K562 (cell line): Measurements from ENCODE around the gene ACSS2. TPM values are rescaled to one million over a fixed set of nuclear protein-coding genes. Genes with fewer than 3 reads are reported as not detected.

ENCODE experiments used
- ASH1L ChIP-seq: fragments of 450-650 bp; IDR thresholded peaks from 2 replicates; pipeline ENCODE4 v1.6.1; 2018; ENCODE audit warnings: borderline replicate concordance, mild to moderate bottlenecking, low read depth; ENCODE audit not compliant: partially characterized antibody
- CEBPZ ChIP-seq: fragments of 150-350 bp; IDR thresholded peaks from 2 replicates; pipeline ENCODE4 v1.6.1; 2014; ENCODE audit warnings: low read depth, mild to moderate bottlenecking, low read length, borderline replicate concordance
- DPF2 ChIP-seq: fragments of 450-650 bp; IDR thresholded peaks from 2 replicates; pipeline ENCODE4 v1.6.1; 2016
- FUS ChIP-seq: fragments of 200-400 bp; formaldehyde crosslinking; optimal IDR thresholded peaks from 2 replicates; pipeline ENCODE3; 2017; ENCODE audit warnings: low read depth, low read length
- NFXL1 ChIP-seq: fragments of 450-650 bp; formaldehyde crosslinking; IDR thresholded peaks from 2 replicates; pipeline ENCODE4 v1.4.0; 2021; ENCODE audit warnings: mild to moderate bottlenecking
- PHF8 ChIP-seq: fragments of 200-600 bp; sonication (generic); IDR thresholded peaks from 2 replicates; pipeline ENCODE4 v1.6.1; 2012; ENCODE audit warnings: mixed run types, mild to moderate bottlenecking, inconsistent platforms, low read length, moderate library complexity, borderline replicate concordance
- POLR2A ChIP-seq: fragments of 450-650 bp; conservative IDR thresholded peaks from 2 replicates; pipeline ENCODE4 v1.6.1; 2016
- TAF9B ChIP-seq: fragments of 450-650 bp; IDR thresholded peaks from 2 replicates; pipeline ENCODE4 v1.6.1; 2018; ENCODE audit warnings: mild to moderate bottlenecking; ENCODE audit not compliant: partially characterized antibody
- TBL1XR1 ChIP-seq, 2 experiments: IDR thresholded peaks; 2 replicates each; pipeline ENCODE4 v1.6.1; 2012; ENCODE audit warnings: improper control_type of control experiment in 2 of 2, low read length in 2 of 2, mild to moderate bottlenecking in 1 of 2
- TEAD1 ChIP-seq, 2 experiments: fragments of 450-650 bp in 1 of 2; sonication (generic) in 1 of 2; formaldehyde crosslinking; IDR thresholded peaks; 2 replicates each; pipeline versions ENCODE4 v1.4.0 to v1.8.0; 2020 to 2022; ENCODE audit warnings: mild to moderate bottlenecking in 2 of 2, missing genetic modification reagents in 1 of 2
- TRIM24 ChIP-seq, 2 experiments: fragments of 450-650 bp; IDR thresholded peaks; 2 replicates each; pipeline ENCODE4 v1.6.1; 2016
- ZBTB17 ChIP-seq: fragments of 450-650 bp; formaldehyde crosslinking; IDR thresholded peaks from 2 replicates; pipeline ENCODE4 v1.4.0; 2020; ENCODE audit warnings: mild to moderate bottlenecking
- ZBTB5 ChIP-seq: fragments of 450-650 bp; IDR thresholded peaks from 2 replicates; pipeline ENCODE4 v1.6.1; 2017; ENCODE audit warnings: antibody characterized with exemption
- ZFPM2 ChIP-seq: fragments of 250-450 bp; sonication (Bioruptor Pico); IDR thresholded peaks from 2 replicates; pipeline ENCODE4 v1.5.1; 2022; ENCODE audit warnings: mild to moderate bottlenecking
- ZNF324 ChIP-seq: fragments of 250-450 bp; sonication (Bioruptor Pico); IDR thresholded peaks from 2 replicates; pipeline ENCODE4 v1.4.0; 2020; ENCODE audit warnings: mild to moderate bottlenecking
- ZNF444 ChIP-seq: fragments of 250-450 bp; sonication (Bioruptor Pico); IDR thresholded peaks from 2 replicates; pipeline ENCODE4 v1.4.0; 2020; ENCODE audit warnings: mild to moderate bottlenecking, moderate library complexity
- ZZZ3 ChIP-seq: fragments of 450-650 bp; IDR thresholded peaks from 2 replicates; pipeline ENCODE4 v1.6.1; 2016; ENCODE audit warnings: antibody characterized with exemption, mild to moderate bottlenecking, moderate library complexity
- polyA plus RNA-seq, 8 experiments: library from polyadenylated mRNA; depleted of rRNA in 4 of 8; stranded (reverse) in 5 of 8; unstranded in 3 of 8; fragments of >200 nt; fragmentation: Nextera tagmentation in 2 of 8; fragmentation: Illumina TruSeq in 1 of 8; extraction: Ambion mirVana in 2 of 8; extraction: Trizol in 1 of 8; gene quantifications; 2 replicates each; pipeline versions ENCODE4 v1.2.1 to v1.2.3, GENCODE V29; 2011 to 2014; ENCODE audit warnings: inconsistent platforms in 1 of 8, missing spikeins in 1 of 8
- total RNA-seq, 7 experiments: library from RNA; depleted of rRNA in 6 of 7; stranded (reverse); fragments of >200 nt in 6 of 7; fragmentation: Illumina TruSeq in 2 of 7; extraction: Trizol in 2 of 7; gene quantifications; 2 replicates each; pipeline versions ENCODE4 v1.2.1 to v1.2.3, GENCODE V29; 2011 to 2021; ENCODE audit warnings: low replicate concordance in 1 of 7
- TF ChIP-seq, protein P1 (sequence below): fragments of 250-450 bp; sonication (Bioruptor Pico); IDR thresholded peaks from 2 replicates; pipeline ENCODE4 v1.6.1; 2021; ENCODE audit warnings: mild to moderate bottlenecking
- TF ChIP-seq, protein P2 (sequence below): fragments of 450-650 bp; formaldehyde crosslinking; conservative IDR thresholded peaks from 2 replicates; pipeline ENCODE4 v1.4.0; 2022; ENCODE audit warnings: mild to moderate bottlenecking, missing genetic modification characterization

The ACSS2 gene
- total and polyA plus RNA-seq, 9 of the 15 experiments (the other 6 are each of a cell fraction or from before 2014, with no cell fraction given), result 21.9 to 246 (median 66.2) TPM

GRCh38 chr20:34875642-34876405, 588 bp upstream of the ACSS2 start (continued):
- TF ChIP-seq, protein P1, sequence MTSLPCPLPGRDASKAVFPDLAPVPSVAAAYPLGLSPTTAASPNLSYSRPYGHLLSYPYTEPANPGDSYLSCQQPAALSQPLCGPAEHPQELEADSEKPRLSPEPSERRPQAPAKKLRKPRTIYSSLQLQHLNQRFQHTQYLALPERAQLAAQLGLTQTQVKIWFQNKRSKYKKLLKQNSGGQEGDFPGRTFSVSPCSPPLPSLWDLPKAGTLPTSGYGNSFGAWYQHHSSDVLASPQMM (CRISPR knock-in tag), result no peak
- TF ChIP-seq DPF2, result peak; percentile 73
- no peak for TF ChIP-seq ASH1L
- no peak for TF ChIP-seq ZBTB17 (CRISPR knock-in tag)
- TF ChIP-seq TEAD1 (CRISPR knock-in tag; IDR thresholded peaks at IDR 0.05), result no peak
- TF ChIP-seq NFXL1 (CRISPR knock-in tag), result no peak
- no peak for TF ChIP-seq POLR2A
- TF ChIP-seq ZNF324 (CRISPR knock-in tag), result no peak
- TF ChIP-seq ZNF444, result no peak
- TF ChIP-seq ZZZ3, result no peak
- TF ChIP-seq FUS, result no peak
- TF ChIP-seq CEBPZ, result no peak
- no peak for TF ChIP-seq ZBTB5
- no peak; the same call in 1 of the 2 replicates for TF ChIP-seq PHF8
- peak; percentile 16 for TF ChIP-seq TAF9B
- TF ChIP-seq, protein P2, sequence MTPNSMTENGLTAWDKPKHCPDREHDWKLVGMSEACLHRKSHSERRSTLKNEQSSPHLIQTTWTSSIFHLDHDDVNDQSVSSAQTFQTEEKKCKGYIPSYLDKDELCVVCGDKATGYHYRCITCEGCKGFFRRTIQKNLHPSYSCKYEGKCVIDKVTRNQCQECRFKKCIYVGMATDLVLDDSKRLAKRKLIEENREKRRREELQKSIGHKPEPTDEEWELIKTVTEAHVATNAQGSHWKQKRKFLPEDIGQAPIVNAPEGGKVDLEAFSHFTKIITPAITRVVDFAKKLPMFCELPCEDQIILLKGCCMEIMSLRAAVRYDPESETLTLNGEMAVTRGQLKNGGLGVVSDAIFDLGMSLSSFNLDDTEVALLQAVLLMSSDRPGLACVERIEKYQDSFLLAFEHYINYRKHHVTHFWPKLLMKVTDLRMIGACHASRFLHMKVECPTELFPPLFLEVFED (CRISPR knock-in tag), result no peak
- TF ChIP-seq TRIM24 (IDR thresholded peaks at IDR 0.05), result peak in 1 of 2 experiments; percentile 16; a peak in 1 of 4 replicates
- no peak; a peak in 1 of 4 replicates for TF ChIP-seq TBL1XR1 (IDR thresholded peaks at IDR 0.05; ENCODE audit: low read length in 2 of 2)
- no peak for TF ChIP-seq ZFPM2 (CRISPR knock-in tag)
